Fibroblast of villous mesenchyme (primary cell): Measurements from ENCODE around the gene DNAAF1. TPM values are rescaled to one million over a fixed set of nuclear protein-coding genes. Genes with fewer than 3 reads are reported as not detected.

Source experiments
- DNase-seq: peaks from one replicate; pipeline ENCODE4 v3.0.0-alpha.2; 2010; ENCODE audit warnings: low read depth
- H3K4me3 ChIP-seq: 2 replicates; pipeline ENCODE4 v1.5.1; 2011; ENCODE audit warnings: low read depth, mild to moderate bottlenecking, low read length
- total RNA-seq: library from RNA; depleted of rRNA; stranded (reverse); fragments of >200 nt; gene quantifications from 2 replicates; pipeline ENCODE4 v1.2.3, GENCODE V29; 2012
- TF ChIP-seq, protein P1 (sequence below): IDR thresholded peaks from 2 replicates; pipeline ENCODE4 v1.5.1; 2012; ENCODE audit warnings: low read depth, mild to moderate bottlenecking, low read length; ENCODE audit not compliant: insufficient read depth

The DNAAF1 gene
- total RNA-seq, 1 donor, result not detected

DNA sequence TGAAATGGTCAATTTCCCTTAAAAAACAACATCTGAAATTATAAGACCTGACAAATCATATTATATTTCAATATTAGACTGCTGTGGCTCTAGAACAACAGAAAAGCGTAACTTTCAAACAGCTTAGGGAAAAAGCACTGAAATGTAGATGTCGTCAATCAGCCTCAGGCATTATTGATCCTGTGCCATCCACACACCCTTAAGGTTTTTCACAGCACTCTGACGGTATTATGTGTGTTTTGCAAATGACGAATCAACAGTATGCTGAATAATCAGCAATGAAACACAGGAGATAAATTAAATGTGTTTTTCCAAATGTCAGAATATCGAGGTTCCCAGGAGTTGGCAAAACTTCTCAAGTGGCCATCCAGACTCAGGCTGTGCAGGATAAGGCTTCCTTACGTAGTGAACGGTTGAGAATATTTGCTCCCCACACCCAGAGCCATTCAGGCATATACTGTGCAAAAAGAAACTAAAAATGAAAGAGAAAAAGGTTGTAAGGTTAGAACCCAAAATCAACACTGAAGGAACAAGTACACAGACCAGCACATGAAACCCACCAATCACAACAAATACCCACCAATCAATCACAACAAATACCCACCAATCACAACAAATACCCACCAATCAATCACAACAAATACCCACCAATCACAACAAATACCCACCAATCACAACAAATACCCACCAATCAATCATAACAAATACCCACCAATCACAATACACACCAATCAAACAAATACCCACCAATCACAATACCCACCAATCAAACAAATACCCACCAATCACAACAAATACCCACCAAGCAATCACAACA is 20.6 kb upstream of the DNAAF1 start:
- TF ChIP-seq, protein P1, sequence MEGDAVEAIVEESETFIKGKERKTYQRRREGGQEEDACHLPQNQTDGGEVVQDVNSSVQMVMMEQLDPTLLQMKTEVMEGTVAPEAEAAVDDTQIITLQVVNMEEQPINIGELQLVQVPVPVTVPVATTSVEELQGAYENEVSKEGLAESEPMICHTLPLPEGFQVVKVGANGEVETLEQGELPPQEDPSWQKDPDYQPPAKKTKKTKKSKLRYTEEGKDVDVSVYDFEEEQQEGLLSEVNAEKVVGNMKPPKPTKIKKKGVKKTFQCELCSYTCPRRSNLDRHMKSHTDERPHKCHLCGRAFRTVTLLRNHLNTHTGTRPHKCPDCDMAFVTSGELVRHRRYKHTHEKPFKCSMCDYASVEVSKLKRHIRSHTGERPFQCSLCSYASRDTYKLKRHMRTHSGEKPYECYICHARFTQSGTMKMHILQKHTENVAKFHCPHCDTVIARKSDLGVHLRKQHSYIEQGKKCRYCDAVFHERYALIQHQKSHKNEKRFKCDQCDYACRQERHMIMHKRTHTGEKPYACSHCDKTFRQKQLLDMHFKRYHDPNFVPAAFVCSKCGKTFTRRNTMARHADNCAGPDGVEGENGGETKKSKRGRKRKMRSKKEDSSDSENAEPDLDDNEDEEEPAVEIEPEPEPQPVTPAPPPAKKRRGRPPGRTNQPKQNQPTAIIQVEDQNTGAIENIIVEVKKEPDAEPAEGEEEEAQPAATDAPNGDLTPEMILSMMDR, result no peak
- no peak for DNase-seq
- no peak overlapping the region for H3K4me3 ChIP-seq

DNA sequence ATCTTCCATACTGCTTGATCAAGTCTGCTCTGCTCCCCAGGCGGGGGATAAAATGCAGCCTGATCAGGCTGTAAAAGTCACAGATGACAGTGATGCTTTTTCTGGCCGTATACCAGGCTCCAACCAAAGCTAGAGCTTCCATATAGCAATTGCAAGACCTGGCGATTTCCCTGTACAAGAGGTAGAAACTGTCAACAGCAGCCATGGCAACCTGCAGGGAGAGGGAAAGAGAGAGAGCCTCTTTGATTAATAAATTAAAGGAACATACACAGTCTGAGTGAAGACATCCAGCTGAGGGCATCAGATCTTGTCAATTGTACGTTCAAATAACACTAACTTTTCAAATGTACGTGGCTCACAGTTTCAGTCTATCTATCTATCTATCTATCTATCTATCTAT is 14.0 kb upstream of the DNAAF1 start:
- no peak for DNase-seq
- H3K4me3 ChIP-seq, result no peak overlapping the region
- TF ChIP-seq, protein P1, result no peak

DNA sequence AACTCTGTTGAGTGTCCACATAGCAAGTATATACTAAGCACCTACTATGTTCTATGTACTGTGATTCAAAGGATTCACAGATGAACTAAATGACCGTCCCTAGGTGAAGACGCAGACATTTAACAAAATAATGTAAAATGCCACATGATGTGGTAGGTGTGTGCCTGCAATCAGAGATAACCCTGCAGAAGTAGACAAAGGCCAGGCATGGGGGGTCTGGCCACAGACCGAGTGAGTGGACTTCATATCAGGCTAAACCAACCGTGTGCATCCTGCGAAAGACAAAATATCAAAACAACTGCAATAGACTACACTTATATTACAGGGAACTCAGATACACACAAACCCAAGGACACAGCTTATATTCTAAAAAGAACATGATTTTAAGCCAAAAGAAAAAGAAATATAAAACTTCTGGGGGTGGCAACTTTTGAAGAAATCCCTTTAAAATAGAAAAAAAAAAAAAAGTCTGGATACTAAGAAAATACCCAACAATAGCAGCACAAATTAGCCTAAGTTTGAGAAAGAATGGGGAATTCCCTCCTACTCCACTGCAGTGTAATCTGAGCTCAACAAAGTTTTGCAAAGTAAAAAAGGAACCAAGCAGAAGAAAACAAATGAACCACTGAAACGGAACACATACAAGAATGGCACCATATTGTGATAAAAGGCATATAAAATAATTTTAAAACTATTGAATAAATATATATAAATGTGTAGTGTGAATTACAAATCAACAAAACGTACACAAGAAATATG is 12.4 kb upstream of the DNAAF1 start:
- H3K4me3 ChIP-seq, result no peak overlapping the region
- DNase-seq, result no peak
- TF ChIP-seq, protein P1, result no peak

- no peak overlapping the region for H3K4me3 ChIP-seq
- no peak for DNase-seq
- TF ChIP-seq, protein P1, result no peak
Measured at GRCh38 chr16:84136331-84137125, 8.6 kb upstream of the DNAAF1 start.

GRCh38 chr16:84137287-84137686 is 7.8 kb upstream of the DNAAF1 start:
- no peak for DNase-seq
- TF ChIP-seq, protein P1, result no peak
- no peak overlapping the region for H3K4me3 ChIP-seq

GRCh38 chr16:84137769-84138357 is 7.2 kb upstream of the DNAAF1 start:
- TF ChIP-seq, protein P1, result no peak
- H3K4me3 ChIP-seq, result no peak overlapping the region
- DNase-seq, result no peak
